Measurements from ENCODE around the gene TSPAN5.

The TSPAN5 gene

GRCh38 chr4:98585596-98585995 lies 72.8 kb downstream of the TSPAN5 start:
- Histone ChIP-seq H3K27ac (replicated peaks) (no peak overlapping the region), H3K27me3 (ENCODE audit: insufficient read depth, poor library complexity, severe bottlenecking) (no peaks in the 10 kb centered on the region), H3K4me3 (replicated peaks; ENCODE audit: insufficient read depth, low read length) (no peak overlapping the region)
- TF ChIP-seq POLR2AphosphoS5 (IDR thresholded peaks at IDR 0.05; ENCODE audit: low read depth) (no peak), REST (IDR thresholded peaks at IDR 0.05; ENCODE audit: insufficient replicate concordance, low read depth) (no peak), GABPA (IDR thresholded peaks at IDR 0.05; ENCODE audit: low read depth) (no peak), CTCF (IDR thresholded peaks at IDR 0.05; ENCODE audit: insufficient read depth, low read length) (no peak), SPI1 (IDR thresholded peaks at IDR 0.05; ENCODE audit: borderline replicate concordance, low read depth) (no peak)
- DNase-seq (ENCODE audit: low read depth in 1 of 2, low spot score in 1 of 2) = no peak

- Histone ChIP-seq H3K27me3 (ENCODE audit: insufficient read depth, poor library complexity, severe bottlenecking) (no peaks in the 10 kb centered on the region), H3K4me3 (replicated peaks; ENCODE audit: insufficient read depth, low read length) (no peak overlapping the region), H3K27ac (replicated peaks) (no peak overlapping the region)
- DNase-seq (ENCODE audit: low read depth in 1 of 2, low spot score in 1 of 2) = no peak
- TF ChIP-seq POLR2AphosphoS5 (IDR thresholded peaks at IDR 0.05; ENCODE audit: low read depth) = no peak
- TF ChIP-seq GABPA (IDR thresholded peaks at IDR 0.05; ENCODE audit: low read depth) = no peak
- TF ChIP-seq SPI1 (IDR thresholded peaks at IDR 0.05; ENCODE audit: borderline replicate concordance, low read depth) = no peak
- no peak for TF ChIP-seq REST (IDR thresholded peaks at IDR 0.05; ENCODE audit: insufficient replicate concordance, low read depth)
- no peak for TF ChIP-seq CTCF (IDR thresholded peaks at IDR 0.05; ENCODE audit: insufficient read depth, low read length)
These were observed 74.1 kb downstream of the TSPAN5 start for GRCh38 chr4:98584265-98584664.

GRCh38 chr4:98583265-98583664 lies 75.1 kb downstream of the TSPAN5 start:
- TF ChIP-seq REST (IDR thresholded peaks at IDR 0.05; ENCODE audit: insufficient replicate concordance, low read depth) (no peak), SPI1 (IDR thresholded peaks at IDR 0.05; ENCODE audit: borderline replicate concordance, low read depth) (no peak), POLR2AphosphoS5 (IDR thresholded peaks at IDR 0.05; ENCODE audit: low read depth) (no peak), CTCF (IDR thresholded peaks at IDR 0.05; ENCODE audit: insufficient read depth, low read length) (no peak), GABPA (IDR thresholded peaks at IDR 0.05; ENCODE audit: low read depth) (no peak)
- no peak overlapping the region for H3K27ac ChIP-seq (replicated peaks)
- H3K4me3 ChIP-seq (replicated peaks; ENCODE audit: insufficient read depth, low read length) = no peak overlapping the region
- no peak for DNase-seq (ENCODE audit: low read depth in 1 of 2, low spot score in 1 of 2)
- no peaks in the 10 kb centered on the region for H3K27me3 ChIP-seq (ENCODE audit: insufficient read depth, poor library complexity, severe bottlenecking)

Measured in HL-60 (cell line).